HEK293T (cell line): ENCODE data around the gene ZNF135.

Experiments used
- CTCF ChIA-PET: fragments of 350-600 bp; formaldehyde crosslinking; extraction: SDS; loops from one replicate; lab custom pipeline; 2021; ENCODE audit warnings: antibody characterized with exemption, inconsistent platforms; lab: Yijun Ruan, JAX
- POLR2A ChIA-PET: fragments of 350-600 bp; formaldehyde crosslinking; extraction: SDS; loops from one replicate; lab custom pipeline; 2020; ENCODE audit warnings: antibody characterized with exemption, inconsistent platforms; lab: Yijun Ruan, JAX
- DNase-seq: peaks from one replicate; pipeline ENCODE4 v3.0.0; 2012; ENCODE audit warnings: mixed read lengths; ENCODE audit errors: extremely low spot score
- ARNT ChIP-seq: fragments of 450-650 bp; IDR thresholded peaks from 2 replicates; pipeline ENCODE4 v1.6.1; 2017; ENCODE audit warnings: mild to moderate bottlenecking
- BHLHE40 ChIP-seq: fragments of 450-650 bp; IDR thresholded peaks from 2 replicates; pipeline ENCODE4 v1.6.1; 2016; ENCODE audit warnings: mild to moderate bottlenecking, moderate library complexity, borderline replicate concordance
- CTBP1 ChIP-seq: fragments of 450-650 bp; IDR thresholded peaks from 2 replicates; pipeline ENCODE4 v1.6.1; 2016; ENCODE audit warnings: borderline replicate concordance
- ELF4 ChIP-seq: fragments of 450-650 bp; IDR thresholded peaks from 2 replicates; pipeline ENCODE4 v1.6.1; 2017; ENCODE audit warnings: antibody characterized with exemption
- FOXA1 ChIP-seq: fragments of 450-650 bp; IDR thresholded peaks from 2 replicates; pipeline ENCODE4 v1.6.1; 2016; ENCODE audit warnings: mild to moderate bottlenecking
- FOXK2 ChIP-seq: fragments of 450-650 bp; IDR thresholded peaks from 2 replicates; pipeline ENCODE4 v1.6.1; 2016; ENCODE audit warnings: mild to moderate bottlenecking
- FOXM1 ChIP-seq: fragments of 450-650 bp; IDR thresholded peaks from 2 replicates; pipeline ENCODE4 v1.6.1; 2017; ENCODE audit warnings: mild to moderate bottlenecking, borderline replicate concordance
- HDGF ChIP-seq: fragments of 450-650 bp; IDR thresholded peaks from 2 replicates; pipeline ENCODE4 v1.6.1; 2017; ENCODE audit warnings: antibody characterized with exemption, borderline replicate concordance
- L3MBTL2 ChIP-seq: fragments of 450-650 bp; conservative IDR thresholded peaks from 2 replicates; pipeline ENCODE4 v1.6.1; 2016; ENCODE audit warnings: mild to moderate bottlenecking
- LEF1 ChIP-seq: fragments of 450-650 bp; IDR thresholded peaks from 2 replicates; pipeline ENCODE4 v1.6.1; 2017; ENCODE audit warnings: mild to moderate bottlenecking, borderline replicate concordance
- NFRKB ChIP-seq: fragments of 450-650 bp; IDR thresholded peaks from 2 replicates; pipeline ENCODE4 v1.6.1; 2016; ENCODE audit warnings: mild to moderate bottlenecking, moderate library complexity
- SP1 ChIP-seq: fragments of 450-650 bp; IDR thresholded peaks from 2 replicates; pipeline ENCODE4 v1.6.1; 2017
- SUZ12 ChIP-seq: fragments of 450-650 bp; IDR thresholded peaks from 2 replicates; pipeline ENCODE4 v1.6.1; 2016; ENCODE audit warnings: mild to moderate bottlenecking
- TARDBP ChIP-seq: fragments of 450-650 bp; IDR thresholded peaks from 2 replicates; pipeline ENCODE4 v1.6.1; 2016
- ZNF384 ChIP-seq: fragments of 450-650 bp; IDR thresholded peaks from 2 replicates; pipeline ENCODE4 v1.6.1; 2016
- TF ChIP-seq, protein P1 (sequence below): fragments of 450-650 bp; IDR thresholded peaks from 2 replicates; pipeline ENCODE4 v1.6.1; 2016

ZNF135 gene

DNA sequence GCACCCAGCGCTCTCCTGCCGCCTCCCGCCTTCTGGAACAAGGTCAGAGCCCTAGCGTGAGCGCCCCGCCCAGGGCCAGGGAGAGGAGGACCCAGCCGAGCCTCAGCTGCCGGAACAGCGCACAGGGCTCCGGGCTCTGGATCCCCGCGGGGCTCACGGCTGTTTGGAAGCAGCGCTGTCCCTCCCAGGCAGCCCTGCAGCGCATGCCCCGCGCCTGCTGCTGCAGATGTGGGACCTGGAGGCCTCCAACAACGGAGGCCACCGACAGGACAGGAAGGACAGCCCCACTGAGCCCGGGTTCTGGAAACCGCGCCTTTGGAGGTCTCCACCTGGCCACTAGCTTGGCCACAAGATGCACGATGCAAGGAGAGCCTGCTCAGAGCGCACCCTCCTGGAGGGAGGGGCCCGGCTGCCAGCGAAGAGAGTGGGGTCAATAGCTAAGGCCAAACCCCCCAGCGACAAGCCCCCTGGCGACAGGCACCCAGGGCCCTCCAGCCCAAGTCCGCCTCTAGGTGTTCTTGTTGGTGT is 26.3 kb downstream of the ZNF135 start:
- DNase-seq, result no peak
- no peak for TF ChIP-seq ELF4
- TF ChIP-seq, protein P1, sequence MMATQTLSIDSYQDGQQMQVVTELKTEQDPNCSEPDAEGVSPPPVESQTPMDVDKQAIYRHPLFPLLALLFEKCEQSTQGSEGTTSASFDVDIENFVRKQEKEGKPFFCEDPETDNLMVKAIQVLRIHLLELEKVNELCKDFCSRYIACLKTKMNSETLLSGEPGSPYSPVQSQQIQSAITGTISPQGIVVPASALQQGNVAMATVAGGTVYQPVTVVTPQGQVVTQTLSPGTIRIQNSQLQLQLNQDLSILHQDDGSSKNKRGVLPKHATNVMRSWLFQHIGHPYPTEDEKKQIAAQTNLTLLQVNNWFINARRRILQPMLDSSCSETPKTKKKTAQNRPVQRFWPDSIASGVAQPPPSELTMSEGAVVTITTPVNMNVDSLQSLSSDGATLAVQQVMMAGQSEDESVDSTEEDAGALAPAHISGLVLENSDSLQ, result no peak
- no peak for TF ChIP-seq ZNF384
- TF ChIP-seq HDGF, result no peak
- POLR2A ChIA-PET, result no interaction called here
- CTCF ChIA-PET, result no interaction called here

DNA sequence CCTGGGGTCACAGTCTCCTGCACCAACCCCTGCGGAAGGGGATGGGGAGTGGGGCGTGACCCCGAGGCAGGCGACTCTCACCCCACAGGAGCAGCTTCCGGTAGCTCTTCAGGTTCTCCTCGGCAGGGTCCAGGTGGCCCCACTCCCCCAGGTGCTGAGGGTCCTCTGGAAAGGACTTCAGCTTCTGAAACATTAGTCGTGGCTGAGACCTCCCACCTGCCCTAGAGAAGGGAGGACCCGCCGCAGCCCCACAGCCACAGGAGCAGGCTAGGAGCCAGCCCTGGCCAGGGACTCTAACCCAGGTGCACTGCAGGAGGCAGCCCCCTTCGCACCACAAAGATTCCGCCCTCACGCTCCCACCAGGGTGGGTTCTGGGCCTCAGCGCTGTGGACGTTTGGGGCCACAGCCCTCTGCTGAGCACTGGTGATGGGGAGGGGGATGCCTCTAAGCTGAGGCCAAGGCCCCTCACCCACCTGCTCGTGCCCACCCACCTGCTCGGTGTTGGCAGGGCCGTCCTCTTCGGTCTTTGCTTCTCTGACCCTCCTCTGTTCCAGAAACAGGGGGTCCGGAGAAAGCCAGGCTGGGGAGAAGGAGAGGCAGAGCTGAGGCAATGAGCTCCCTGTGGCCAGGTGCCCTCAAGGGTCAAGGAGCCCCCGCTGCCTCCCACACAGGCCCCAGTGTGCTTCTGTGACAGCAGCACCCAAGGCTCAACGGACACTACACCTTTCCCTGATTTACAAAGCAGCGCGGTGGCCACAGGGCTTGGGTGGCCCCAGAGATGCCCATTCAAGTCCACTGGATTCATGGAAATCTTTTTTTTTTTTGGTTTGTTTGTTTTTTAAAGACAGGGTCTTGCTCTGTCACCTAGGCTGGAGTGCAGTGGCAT is 28.0 kb downstream of the ZNF135 start:
- TF ChIP-seq ZNF384, result no peak
- TF ChIP-seq ELF4, result no peak
- DNase-seq, result no peak
- ChIA-PET POLR2A (no interaction called here), CTCF (no interaction called here)

DNA sequence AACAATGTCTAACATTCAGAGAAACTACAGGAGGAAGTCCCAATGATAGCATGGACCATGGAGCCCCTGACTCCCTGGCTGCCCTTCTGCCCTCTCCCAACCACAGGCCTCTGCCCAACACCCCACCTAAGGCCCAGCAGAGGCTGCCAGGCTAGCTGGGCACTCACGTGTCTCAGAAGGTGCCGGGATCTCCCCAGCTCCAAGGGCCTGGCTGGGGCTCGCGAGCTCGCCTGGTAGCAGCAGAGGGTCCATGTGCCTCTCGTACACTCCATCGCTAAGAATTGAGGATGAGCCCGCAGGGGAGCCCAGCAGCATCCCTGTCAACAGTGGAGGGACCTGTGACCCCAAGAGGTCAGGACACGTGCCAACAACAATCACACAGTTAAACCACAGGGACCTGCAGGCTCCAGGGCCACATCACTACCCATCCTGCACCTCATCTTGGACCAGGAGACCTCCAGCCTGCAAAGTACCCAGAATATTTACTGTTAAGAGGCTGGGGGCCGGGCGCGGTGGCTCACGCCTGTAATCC is 29.5 kb downstream of the ZNF135 start:
- no peak for DNase-seq
- ChIA-PET CTCF (no interaction called here), POLR2A (no interaction called here)
- TF ChIP-seq NFRKB, result no peak
- no peak for TF ChIP-seq CTBP1

DNA sequence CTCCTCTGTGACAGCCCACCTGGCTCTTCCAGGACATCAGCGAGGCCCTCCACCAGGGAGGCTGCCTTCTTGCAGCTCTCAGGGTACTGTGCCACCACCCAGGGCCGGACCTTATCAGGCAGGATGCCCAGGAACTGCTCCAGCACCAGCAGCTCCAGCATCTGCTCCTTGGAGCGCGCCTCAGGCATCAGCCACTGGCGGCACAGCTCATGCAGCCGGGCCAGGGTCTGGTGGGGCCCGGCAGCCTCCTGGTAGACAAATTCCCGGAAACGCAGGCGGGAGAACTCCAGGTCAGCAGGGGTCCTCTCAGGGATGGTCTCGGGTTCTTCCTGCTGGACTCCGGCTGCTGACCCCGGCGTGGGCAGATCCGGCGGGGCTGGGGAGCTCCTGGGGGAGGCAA is 30.8 kb downstream of the ZNF135 start:
- ChIA-PET POLR2A (no interaction called here), CTCF (no interaction called here)
- no peak for DNase-seq
- TF ChIP-seq HDGF, result no peak
- no peak for TF ChIP-seq ELF4
- no peak for TF ChIP-seq CTBP1
- TF ChIP-seq NFRKB, result no peak
- TF ChIP-seq FOXA1, result no peak
- no peak for TF ChIP-seq TARDBP
- no peak for TF ChIP-seq SP1
- TF ChIP-seq, protein P1, result no peak
- no peak for TF ChIP-seq L3MBTL2
- TF ChIP-seq FOXM1, result no peak
- TF ChIP-seq BHLHE40, result no peak
- no peak for TF ChIP-seq LEF1

DNA sequence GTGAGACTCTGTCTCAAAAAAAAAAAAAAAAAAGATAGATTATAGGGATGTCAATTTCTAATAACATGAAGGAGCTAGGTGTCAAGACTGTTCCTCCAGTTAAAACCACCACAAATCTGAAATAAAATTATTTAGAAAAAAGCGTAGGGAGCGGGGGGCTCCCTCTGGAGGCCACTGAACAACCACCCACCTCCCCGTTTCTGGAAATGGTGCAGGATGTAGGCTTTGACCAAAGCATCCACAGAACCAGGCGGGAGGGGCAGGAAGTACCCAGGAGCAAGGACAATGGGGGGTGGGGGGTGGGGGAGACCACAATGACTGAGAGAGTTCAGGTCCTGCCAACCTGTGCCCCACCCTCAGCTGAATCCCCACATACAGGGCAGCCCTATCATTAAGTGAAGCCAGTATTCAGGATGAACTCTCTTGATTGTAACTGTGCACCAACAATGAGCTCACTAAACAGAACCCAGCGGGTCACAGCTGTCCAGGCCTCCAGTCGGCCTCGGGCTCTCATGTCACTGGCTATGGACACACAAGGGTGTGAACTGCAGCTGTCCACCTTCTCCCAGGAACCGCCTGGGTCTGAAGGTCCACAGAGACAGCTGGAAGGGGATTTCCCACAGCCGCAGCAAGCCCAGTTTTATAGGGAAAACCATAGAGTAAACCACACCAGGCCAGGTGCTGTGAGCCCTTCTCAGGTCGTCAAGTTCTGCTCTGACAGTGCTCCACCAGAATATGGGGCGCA is 32.3 kb downstream of the ZNF135 start:
- no peak for DNase-seq
- POLR2A ChIA-PET, result no interaction called here
- CTCF ChIA-PET, result interaction anchor here (0.6 kb wide), 1 partner anchor 1758 kb away, joined by 3 read pairs; no protein-coding TSS in a partner anchor
- TF ChIP-seq L3MBTL2, result no peak
- TF ChIP-seq NFRKB, result no peak
- no peak for TF ChIP-seq ELF4
- TF ChIP-seq FOXM1, result no peak
- no peak for TF ChIP-seq ZNF384
- no peak for TF ChIP-seq LEF1
- TF ChIP-seq ARNT, result no peak
- TF ChIP-seq, protein P1, result no peak

DNA sequence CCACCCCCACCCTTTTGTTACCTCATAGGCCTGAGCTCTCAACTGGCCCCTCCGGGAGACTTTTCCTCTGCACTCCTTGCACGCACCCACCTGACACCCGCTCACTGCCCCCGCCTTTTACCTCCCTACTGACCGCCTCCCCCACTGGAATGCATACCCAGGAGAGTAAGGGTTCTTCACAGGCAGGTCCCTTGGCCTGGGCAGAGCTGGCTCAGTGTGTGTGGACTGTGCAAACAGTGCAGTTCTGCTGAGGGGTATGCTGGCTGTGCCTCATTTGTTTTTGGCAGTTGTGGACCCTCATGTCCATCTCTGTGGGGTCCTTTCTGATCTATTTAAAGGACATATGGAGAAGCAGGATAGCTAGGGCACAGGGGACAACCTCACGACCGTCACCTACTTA is 34.0 kb downstream of the ZNF135 start:
- TF ChIP-seq FOXM1, result no peak
- TF ChIP-seq FOXK2, result no peak
- TF ChIP-seq ZNF384, result no peak
- no peak for TF ChIP-seq HDGF
- no peak for TF ChIP-seq LEF1
- no peak for TF ChIP-seq SUZ12
- TF ChIP-seq CTBP1, result no peak
- no peak for TF ChIP-seq FOXA1
- TF ChIP-seq SP1, result no peak
- no peak for TF ChIP-seq NFRKB
- TF ChIP-seq ELF4, result no peak
- TF ChIP-seq TARDBP, result no peak
- TF ChIP-seq, protein P1, result no peak
- TF ChIP-seq ARNT, result no peak
- TF ChIP-seq L3MBTL2, result no peak
- ChIA-PET CTCF (no interaction called here), POLR2A (interaction anchor here (0.5 kb wide), 1 partner anchor 427 kb away, joined by 3 read pairs; no protein-coding TSS in a partner anchor)
- no peak for DNase-seq
